Measurements from ENCODE around the gene RHOV. TPM values are rescaled to one million over a fixed set of nuclear protein-coding genes. Genes with fewer than 3 reads are reported as not detected.

The RHOV gene
- total RNA-seq, 2 donors from 2014 or later, result 0.72 TPM; not detected in 1

DNA sequence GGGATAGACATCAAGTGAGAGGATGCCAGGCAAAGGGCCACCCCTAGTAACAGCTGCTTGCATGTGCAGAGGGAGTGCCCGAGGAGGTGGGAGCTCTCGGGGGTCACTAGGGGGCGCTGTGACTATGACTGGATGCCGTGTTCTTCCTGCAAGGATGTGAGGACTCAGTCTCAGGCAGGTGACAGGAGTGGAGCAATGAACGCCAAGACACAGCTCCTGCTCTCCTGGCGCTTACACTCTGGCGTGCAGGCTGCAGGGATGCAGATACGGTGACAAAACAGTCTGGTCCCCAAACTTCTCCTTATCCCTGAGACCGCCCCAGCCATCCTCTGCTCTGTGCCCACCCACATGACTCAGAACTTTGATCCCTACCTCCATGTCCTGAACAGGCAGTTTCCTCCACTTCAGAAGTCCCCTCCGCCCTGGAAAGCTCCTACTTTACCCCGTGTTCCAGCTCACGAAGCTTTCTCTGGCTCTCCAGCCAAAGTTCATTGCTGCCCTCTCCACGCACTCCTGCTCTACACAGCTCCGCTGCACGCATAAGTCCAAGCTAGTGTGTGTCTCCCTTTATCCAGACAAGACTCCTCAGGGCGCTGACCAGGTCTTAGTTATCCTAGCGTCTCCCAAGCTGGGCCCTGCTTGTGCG is 14.7 kb downstream of the RHOV start:
- Mint-ChIP-seq H3K9me3 (no peaks in the 10 kb centered on the region), H3K27ac (no peak overlapping the region), H3K36me3 (no peaks in the 10 kb centered on the region)
- ATAC-seq (peak; percentile 89 to 92), DNase-seq (ENCODE audit: low spot score in 2 of 2) (peak; percentile 76 to 90)

DNA sequence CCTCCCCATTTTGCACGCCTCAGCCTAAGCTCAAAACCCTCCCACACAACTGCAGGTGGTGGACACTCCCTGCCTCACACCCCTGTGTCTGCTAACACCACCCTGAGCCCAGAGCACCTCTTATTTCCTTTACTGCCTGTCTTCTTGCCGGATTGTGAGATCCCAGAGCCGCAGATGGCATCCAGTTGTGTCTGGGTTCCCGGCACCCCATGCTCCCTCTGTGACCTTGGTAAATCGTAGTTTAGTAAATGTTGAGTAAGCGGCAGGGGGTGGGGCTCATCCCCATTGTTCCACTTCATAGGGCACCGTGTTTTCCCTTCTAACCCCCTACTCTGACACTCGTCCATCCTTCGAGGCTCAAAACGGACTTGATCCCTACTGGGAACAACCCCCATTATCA is 15.3 kb downstream of the RHOV start:
- no peak overlapping the region for H3K27ac Mint-ChIP-seq
- no peak for ATAC-seq

DNA sequence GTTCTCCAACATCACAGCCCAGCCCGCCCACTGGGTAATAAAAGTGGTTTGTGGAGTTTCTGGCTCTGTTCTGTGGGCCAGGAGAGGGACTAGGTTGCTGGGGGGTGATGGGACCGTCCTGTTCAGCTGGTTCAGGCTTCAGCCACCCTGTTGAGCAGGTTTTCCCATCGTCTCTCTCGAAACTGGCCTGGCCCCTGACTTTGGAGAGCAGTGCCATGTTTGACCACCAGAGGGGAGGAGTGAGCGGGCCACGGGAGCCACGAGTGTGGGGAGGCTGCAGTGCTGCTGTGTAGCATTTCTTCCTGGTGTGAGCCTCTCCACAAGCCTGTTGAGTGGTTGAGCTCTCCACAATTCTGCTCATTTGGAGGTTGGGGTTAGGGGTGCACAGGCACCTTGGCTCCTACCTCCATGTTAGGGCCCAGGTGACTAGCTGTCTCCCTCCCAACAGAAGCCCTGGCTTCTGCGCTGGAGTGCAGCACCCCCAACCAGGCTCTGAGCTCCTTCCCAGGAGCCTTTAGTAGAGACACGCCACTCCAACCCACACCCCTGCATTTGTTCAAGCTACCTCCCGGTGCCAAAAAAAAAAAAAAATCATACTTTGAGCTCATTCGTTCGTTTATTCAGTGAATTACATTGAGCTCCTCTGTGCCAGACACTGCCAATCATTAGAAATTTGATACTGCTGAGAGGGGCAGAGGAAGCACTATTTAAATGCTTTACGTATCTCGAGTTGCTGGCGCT is 16.3 kb downstream of the RHOV start:
- Mint-ChIP-seq H3K36me3 (no peaks in the 10 kb centered on the region), H3K27ac (peak overlapping the region in 1 of 2 donors; percentile 22)

More for the DNA sequence above, 15.3 kb downstream of the RHOV start:
- Mint-ChIP-seq H3K9me3 (no peaks in the 10 kb centered on the region), H3K36me3 (no peaks in the 10 kb centered on the region)
- DNase-seq (ENCODE audit: low spot score in 2 of 2), result no peak

DNA sequence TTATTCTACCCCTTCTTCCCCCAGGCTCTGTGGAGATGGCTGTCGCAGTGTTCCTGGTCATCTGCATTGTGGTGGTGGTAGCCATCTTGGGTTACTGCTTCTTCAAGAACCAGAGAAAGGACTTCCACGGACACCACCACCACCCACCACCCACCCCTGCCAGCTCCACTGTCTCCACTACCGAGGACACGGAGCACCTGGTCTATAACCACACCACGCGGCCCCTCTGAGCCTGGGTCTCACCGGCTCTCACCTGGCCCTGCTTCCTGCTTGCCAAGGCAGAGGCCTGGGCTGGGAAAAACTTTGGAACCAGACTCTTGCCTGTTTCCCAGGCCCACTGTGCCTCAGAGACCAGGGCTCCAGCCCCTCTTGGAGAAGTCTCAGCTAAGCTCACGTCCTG is 17.3 kb downstream of the RHOV start:
- Mint-ChIP-seq H3K36me3 (no peaks in the 10 kb centered on the region), H3K27ac (no peak overlapping the region), H3K9me3 (no peaks in the 10 kb centered on the region)
- DNase-seq (ENCODE audit: low spot score in 2 of 2) (no peak), ATAC-seq (no peak)

More for the DNA sequence above, 16.3 kb downstream of the RHOV start:
- DNase-seq (ENCODE audit: low spot score in 2 of 2) (peak; percentile 79 to 94), ATAC-seq (peak; percentile 88)
- H3K9me3 Mint-ChIP-seq, result no peaks in the 10 kb centered on the region

DNA sequence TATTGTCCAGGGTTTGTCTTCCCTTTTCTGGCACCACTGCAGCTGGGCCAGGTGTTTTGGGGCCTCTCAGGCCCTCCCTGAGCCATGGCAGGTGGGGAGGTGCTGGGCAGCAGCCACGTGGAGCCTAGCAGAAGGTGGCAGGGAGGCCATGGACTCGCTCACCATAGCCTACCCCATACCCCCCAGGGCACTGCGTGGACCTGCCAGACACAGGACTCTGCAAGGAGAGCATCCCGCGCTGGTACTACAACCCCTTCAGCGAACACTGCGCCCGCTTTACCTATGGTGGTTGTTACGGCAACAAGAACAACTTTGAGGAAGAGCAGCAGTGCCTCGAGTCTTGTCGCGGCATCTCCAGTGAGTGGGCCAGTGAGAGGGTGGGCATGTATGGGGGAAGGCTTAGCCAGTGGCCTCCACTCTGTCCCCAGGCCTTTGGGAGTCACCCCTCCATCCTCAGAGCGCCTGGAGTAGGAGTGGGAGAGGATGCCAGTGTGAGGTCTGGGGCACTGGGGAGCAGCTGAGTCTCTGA is 18.3 kb downstream of the RHOV start:
- no peak overlapping the region for H3K27ac Mint-ChIP-seq
- DNase-seq (ENCODE audit: low spot score in 2 of 2) (no peak), ATAC-seq (no peak)
- no peaks in the 10 kb centered on the region for H3K36me3 Mint-ChIP-seq
- H3K9me3 Mint-ChIP-seq, result no peaks in the 10 kb centered on the region

DNA sequence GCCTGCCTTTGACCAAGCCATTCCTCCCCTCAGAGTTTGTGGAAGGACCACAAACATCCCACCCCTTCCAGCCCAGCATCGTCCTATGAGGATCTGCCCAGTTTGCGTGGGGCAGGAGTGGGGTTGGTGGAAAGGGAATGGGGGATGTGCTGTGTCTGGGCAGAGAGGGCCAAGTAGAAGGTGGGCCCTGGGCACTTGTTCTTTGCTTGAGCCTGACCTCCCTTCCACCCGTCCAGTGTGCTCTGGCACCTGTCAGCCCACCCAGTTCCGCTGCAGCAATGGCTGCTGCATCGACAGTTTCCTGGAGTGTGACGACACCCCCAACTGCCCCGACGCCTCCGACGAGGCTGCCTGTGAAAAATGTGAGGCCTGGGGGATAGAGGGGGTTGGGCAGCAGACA is 19.9 kb downstream of the RHOV start:
- no peaks in the 10 kb centered on the region for H3K9me3 Mint-ChIP-seq
- no peak overlapping the region for H3K27ac Mint-ChIP-seq
- H3K36me3 Mint-ChIP-seq, result no peaks in the 10 kb centered on the region
- DNase-seq (ENCODE audit: low spot score in 2 of 2) (no peak), ATAC-seq (no peak)

DNA sequence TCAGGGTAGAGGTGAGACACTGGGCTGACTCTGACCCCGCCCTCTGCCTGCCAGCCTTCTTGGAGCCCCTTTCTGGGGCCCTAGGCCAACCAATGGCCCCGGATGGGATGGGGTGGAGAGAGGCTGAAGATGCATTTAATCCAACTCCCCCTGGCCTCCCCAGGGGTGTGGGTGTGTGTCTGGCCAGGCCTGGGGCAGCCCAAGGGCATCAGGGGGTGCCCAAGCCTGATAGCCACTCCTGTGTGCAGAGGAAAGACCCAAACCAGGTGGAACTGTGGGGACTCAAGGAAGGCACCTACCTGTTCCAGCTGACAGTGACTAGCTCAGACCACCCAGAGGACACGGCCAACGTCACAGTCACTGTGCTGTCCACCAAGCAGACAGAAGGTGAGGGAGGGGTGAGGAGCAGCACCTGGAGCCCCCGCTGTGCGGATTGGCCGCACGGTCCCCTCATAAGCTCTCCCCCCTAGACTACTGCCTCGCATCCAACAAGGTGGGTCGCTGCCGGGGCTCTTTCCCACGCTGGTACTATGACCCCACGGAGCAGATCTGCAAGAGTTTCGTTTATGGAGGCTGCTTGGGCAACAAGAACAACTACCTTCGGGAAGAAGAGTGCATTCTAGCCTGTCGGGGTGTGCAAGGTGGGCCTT is 20.7 kb downstream of the RHOV start:
- H3K36me3 Mint-ChIP-seq, result no peaks in the 10 kb centered on the region
- DNase-seq (ENCODE audit: low spot score in 2 of 2), result no peak
- no peak for ATAC-seq
- H3K27ac Mint-ChIP-seq, result no peak overlapping the region
- no peaks in the 10 kb centered on the region for H3K9me3 Mint-ChIP-seq

DNA sequence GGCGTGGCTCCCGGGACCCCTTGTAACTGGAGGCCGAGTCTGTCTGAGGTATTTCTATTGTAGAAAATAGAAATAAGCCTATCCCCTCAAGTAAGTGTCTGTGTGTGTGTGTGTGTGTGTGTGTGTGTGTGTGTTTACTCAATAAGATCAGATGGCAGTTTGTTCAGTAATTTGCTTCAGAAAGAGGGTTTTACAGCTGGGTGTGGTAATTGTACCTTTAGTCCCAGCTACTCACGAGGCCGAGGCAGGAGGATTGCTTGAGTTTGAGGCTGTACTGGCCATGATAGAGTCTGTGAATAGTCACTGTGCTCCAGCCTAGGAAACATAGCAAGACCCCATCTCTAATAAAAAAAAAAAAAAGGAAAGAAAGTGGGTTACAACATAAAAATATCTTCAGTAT is 21.5 kb downstream of the RHOV start:
- DNase-seq (ENCODE audit: low spot score in 2 of 2) (no peak), ATAC-seq (no peak)
- H3K36me3 Mint-ChIP-seq, result no peaks in the 10 kb centered on the region
- no peaks in the 10 kb centered on the region for H3K9me3 Mint-ChIP-seq
- no peak overlapping the region for H3K27ac Mint-ChIP-seq

DNA sequence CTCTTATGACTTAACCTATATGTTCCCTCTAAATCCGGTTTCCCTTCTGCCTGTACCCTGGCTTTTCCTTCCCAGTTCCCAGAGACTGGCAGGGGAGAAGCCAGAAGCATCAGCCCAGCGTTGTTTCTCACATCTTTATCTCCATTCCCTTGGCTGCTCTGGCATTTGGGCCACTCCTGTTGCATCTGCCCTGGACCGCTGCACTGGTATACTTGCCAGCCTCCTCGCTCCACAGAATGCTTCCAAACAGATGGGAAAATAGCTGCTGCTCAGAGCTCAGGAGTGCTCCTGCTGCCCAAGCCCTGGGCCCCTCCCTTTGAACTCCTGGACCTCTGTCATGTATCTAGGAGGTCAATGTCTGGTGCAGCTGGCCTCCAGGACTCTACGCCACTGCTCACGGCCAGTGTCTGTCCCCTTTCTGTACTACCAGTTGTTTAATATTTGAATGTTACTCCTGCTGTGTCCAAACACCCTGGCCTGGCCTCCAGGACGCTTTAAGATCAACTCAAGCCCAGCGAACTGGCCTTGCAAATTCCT is 23.4 kb downstream of the RHOV start:
- no peaks in the 10 kb centered on the region for H3K36me3 Mint-ChIP-seq
- DNase-seq (ENCODE audit: low spot score in 2 of 2), result no peak
- H3K9me3 Mint-ChIP-seq, result no peaks in the 10 kb centered on the region
- ATAC-seq, result no peak
- no peak overlapping the region for H3K27ac Mint-ChIP-seq

DNA sequence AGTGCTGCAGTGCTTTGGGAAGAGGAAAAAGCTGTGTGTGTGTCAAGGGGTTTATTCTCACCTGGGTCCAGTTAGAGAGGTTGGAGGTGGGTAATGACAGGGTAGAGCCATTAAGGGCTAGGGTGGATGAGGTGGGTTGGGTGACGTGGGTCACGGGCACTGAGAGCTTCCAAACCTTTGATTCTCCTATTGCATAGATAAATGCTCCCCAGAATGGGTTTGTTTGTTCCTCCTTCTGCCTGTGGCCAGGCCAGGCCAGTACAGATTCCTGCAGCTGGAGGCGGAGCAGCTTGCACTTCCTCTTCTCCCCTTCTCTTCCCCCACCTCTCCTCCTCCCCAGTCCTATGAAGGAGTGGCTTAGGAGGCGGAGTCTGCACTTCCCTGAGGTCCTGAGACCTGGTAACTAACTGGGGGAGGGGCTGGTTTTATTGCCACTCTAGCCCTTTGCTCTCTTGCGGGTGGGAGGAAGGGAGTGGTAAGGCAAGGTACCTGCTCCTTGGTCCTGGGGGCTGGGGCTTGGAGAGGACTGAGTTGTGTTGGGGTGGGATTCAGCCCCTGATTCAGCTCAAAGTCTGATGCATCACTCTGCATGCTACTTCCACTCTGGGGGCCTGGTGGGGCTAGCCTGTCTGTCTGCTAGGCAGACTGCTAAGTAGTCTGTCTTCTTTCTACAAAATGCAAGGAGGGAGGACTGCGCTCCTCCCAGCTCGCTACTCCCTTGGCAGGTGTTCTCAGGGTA is 26.6 kb downstream of the RHOV start:
- DNase-seq (ENCODE audit: low spot score in 2 of 2) (no peak), ATAC-seq (no peak)
- H3K36me3 Mint-ChIP-seq, result peaks cover 4 to 5% of the 10 kb centered on the region in 2 donors
- H3K9me3 Mint-ChIP-seq, result no peaks in the 10 kb centered on the region
- H3K27ac Mint-ChIP-seq, result no peak overlapping the region

DNA sequence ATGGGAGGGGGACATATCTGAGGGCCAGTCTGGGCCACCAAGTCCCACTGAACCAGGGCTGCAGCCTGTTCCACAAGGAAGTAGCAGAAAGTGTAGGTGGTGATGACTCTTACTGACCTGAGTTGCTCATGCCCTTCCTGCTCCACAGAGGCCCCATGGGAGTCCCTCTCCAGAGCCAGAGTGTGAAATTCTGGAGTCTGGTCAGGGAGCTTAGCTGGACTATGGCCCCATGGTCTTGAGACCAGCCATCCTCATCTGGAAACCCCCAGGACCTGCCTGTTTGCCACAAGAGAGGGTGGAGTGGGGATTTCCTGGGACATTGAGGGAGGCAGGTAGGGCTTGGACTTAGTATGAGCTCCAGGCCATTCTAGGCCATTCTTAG is 27.2 kb downstream of the RHOV start:
- peaks cover 4 to 5% of the 10 kb centered on the region in 2 donors for H3K36me3 Mint-ChIP-seq
- no peak for ATAC-seq
- no peak overlapping the region for H3K27ac Mint-ChIP-seq
- no peaks in the 10 kb centered on the region for H3K9me3 Mint-ChIP-seq
- DNase-seq (ENCODE audit: low spot score in 2 of 2), result no peak

DNA sequence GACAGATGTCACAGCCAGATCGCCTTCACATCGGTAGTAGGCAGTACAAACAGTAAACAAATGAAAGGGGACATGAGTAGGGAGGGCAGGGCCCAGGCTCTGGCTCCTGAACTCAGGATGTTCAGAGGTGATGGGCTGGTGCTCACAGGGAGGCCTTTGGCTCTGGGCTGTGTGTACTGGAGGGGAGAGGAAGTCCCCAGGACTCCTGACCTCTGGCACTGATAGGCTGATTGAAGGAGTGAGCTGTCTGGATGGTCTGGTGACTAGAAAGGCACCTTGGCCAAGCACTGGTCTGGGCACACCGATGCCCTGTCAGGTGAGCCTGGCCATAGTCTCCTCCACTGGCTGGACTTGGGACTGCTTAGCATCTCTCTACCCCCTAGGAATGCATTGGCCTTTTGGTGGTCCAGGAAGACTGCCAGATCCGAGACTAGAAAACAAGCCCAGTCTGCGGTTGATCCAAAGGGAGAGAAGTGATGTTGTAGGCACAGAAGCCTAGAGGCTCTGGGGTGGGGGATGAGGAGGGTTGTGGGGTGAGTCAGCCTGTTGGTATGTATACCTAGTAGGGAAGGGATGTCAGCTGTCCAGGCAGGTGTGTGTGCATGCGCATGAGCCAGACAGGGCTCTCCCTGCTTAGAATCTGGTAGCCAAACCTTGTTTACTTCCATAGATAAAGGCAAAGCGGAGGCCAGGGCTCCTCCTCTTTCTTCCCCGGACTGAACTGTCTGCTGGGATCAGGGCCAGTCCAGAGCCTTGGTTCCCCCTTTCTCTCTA is 28.3 kb downstream of the RHOV start:
- DNase-seq (ENCODE audit: low spot score in 2 of 2) (no peak), ATAC-seq (no peak)
- Mint-ChIP-seq H3K27ac (no peak overlapping the region), H3K9me3 (no peaks in the 10 kb centered on the region), H3K36me3 (peaks cover 4 to 5% of the 10 kb centered on the region in 2 donors)

DNA sequence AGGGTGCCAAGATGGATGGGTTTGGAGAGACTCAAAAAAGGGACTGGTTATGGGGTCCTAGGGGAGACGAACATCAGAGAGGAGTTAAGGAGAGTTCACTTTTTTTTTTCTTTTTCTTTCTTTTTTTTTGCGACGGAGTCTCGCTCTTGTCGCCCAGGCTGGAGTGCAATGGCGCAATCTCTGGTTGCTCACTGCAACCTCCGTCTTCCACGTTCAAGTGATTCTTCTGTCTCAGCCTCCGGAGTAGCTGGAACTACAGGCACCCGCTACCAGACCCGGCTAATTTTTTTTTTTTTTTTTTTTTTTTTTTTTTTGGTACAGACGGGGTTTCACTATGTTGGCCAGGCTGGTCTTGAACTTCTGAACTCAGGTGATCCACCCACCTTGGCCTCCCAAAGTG is 29.0 kb downstream of the RHOV start:
- DNase-seq (ENCODE audit: low spot score in 2 of 2) (no peak), ATAC-seq (no peak)
- Mint-ChIP-seq H3K36me3 (peaks cover 4 to 5% of the 10 kb centered on the region in 2 donors), H3K9me3 (no peaks in the 10 kb centered on the region), H3K27ac (peak overlapping the region in 1 of 2 donors; percentile 77)

DNA sequence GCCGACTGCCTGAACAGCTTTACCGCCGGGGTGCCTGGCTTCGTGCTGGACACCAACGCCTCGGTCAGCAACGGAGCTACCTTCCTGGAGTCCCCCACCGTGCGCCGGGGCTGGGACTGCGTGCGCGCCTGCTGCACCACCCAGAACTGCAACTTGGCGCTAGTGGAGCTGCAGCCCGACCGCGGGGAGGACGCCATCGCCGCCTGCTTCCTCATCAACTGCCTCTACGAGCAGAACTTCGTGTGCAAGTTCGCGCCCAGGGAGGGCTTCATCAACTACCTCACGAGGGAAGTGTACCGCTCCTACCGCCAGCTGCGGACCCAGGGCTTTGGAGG is 29.4 kb downstream of the RHOV start:
- DNase-seq (ENCODE audit: low spot score in 2 of 2), result peak in 1 of 2 donors; percentile 50
- Mint-ChIP-seq H3K36me3 (peaks cover 4 to 5% of the 10 kb centered on the region in 2 donors), H3K27ac (peak overlapping the region in 1 of 2 donors; percentile 77), H3K9me3 (no peaks in the 10 kb centered on the region)
- ATAC-seq, result peak; percentile 33 to 52

DNA sequence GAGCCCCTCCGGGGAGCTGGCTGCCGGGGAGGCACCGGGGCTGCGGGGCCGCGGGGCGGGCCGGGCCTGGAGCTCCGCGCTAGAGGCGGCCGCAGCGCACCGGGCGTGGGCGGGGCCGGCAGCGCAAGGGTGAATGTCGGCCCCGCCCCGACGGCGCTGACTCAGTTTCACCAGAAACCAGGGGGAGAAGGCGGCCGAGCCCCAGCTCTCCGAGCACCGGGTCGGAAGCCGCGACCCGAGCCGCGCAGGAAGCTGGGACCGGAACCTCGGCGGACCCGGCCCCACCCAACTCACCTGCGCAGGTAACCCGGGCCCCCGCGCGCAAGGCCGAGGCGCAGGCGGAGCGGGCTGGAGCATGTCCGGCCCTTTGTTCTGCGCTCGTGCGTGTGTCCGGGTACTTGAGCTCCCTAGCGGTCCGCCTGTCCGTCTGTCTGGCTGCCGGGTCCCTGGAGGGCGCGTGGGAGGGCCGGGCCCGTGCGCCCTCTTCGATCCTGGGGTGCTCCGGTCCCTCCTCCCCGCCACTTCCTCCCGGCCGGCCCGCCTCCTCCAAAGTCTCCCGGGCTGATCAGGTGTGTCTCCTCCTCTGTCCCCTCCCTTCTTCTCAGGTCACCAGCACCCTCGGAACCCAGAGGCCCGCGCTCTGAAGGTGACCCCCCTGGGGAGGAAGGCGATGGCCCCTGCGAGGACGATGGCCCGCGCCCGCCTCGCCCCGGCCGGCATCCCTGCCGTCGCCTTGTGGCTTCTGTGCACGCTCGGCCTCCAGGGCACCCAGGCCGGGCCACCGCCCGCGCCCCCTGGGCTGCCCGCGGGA is 29.9 kb downstream of the RHOV start, which contains the start of gene SPINT1:
TSS of gene SPINT1 (plus strand) at position 164 of the 811 bp plus-strand sequence. CDS start at position 671, 507 bp downstream.
- peak; percentile 79 to 89 for ATAC-seq

More for the DNA sequence above, 29.9 kb downstream of the RHOV start, which contains the start of gene SPINT1:
- Mint-ChIP-seq H3K36me3 (peaks cover 4 to 5% of the 10 kb centered on the region in 2 donors), H3K27ac (peak within 1 kb of the TSS in 1 of 2 donors; percentile 77), H3K9me3 (no peaks in the 10 kb centered on the region)
- DNase-seq (ENCODE audit: low spot score in 2 of 2), result peak; percentile 73 to 82

All from activated naive CD4-positive, alpha-beta T cell treated with anti-CD3 and anti-CD28 coated beads, Interleukin-2, amount 50 U/mL, for 72 hours (primary cell).